Fibroblast of lung (primary cell): ENCODE results near the gene STON1. TPM values are rescaled to one million over a fixed set of nuclear protein-coding genes. Genes with fewer than 3 reads are reported as not detected.

Experiments
- DNase-seq, 2 donors: peaks; one replicate each; pipeline versions ENCODE4 v3.0.0 to v3.0.0-alpha.2; 2010; ENCODE audit warnings: low read depth in 2 of 2
- H2AFZ ChIP-seq: 2 replicates; pipeline ENCODE4 v1.5.1; 2012; ENCODE audit warnings: low read length, control low read depth, inconsistent platforms
- H3K27ac ChIP-seq: 2 replicates; pipeline ENCODE4 v1.5.1; 2011; ENCODE audit warnings: low read length, control low read depth; ENCODE audit not compliant: insufficient read depth
- H3K27me3 ChIP-seq: 2 replicates; pipeline ENCODE4 v1.5.1; 2011; ENCODE audit warnings: mild to moderate bottlenecking, low read length; ENCODE audit not compliant: control insufficient read depth, insufficient read depth
- H3K36me3 ChIP-seq: 2 replicates; pipeline ENCODE4 v1.5.1; 2011; ENCODE audit warnings: low read length; ENCODE audit not compliant: control insufficient read depth, insufficient read depth
- H3K4me1 ChIP-seq: 2 replicates; pipeline ENCODE4 v1.5.1; 2011; ENCODE audit warnings: low read length; ENCODE audit not compliant: control insufficient read depth, insufficient read depth; ENCODE audit errors: extremely low read depth
- H3K4me2 ChIP-seq: 2 replicates; pipeline ENCODE4 v1.5.1; 2011; ENCODE audit warnings: low read length, control low read depth; ENCODE audit not compliant: insufficient read depth; ENCODE audit errors: extremely low read depth
- H3K4me3 ChIP-seq, 4 experiments: fragments of 200-600 bp in 1 of 4; sonication (generic) in 1 of 4; replicated peaks in 1 of 4; 2 replicates each; pipeline ENCODE4 v1.5.1; 2011 to 2016; ENCODE audit warnings: low read length in 4 of 4, low read depth in 3 of 4, mild to moderate bottlenecking in 3 of 4, control low read depth in 2 of 4, inconsistent platforms in 1 of 4, mixed read lengths in 1 of 4; ENCODE audit not compliant: insufficient read depth in 1 of 4; ENCODE audit errors: control extremely low read depth in 1 of 4
- H3K79me2 ChIP-seq: 2 replicates; pipeline ENCODE4 v1.5.1; 2012; ENCODE audit warnings: mild to moderate bottlenecking, low read length, inconsistent platforms; ENCODE audit not compliant: control insufficient read depth, insufficient read depth
- H3K9ac ChIP-seq: 2 replicates; pipeline ENCODE4 v1.5.1; 2011; ENCODE audit warnings: mild to moderate bottlenecking, low read length, control low read depth; ENCODE audit not compliant: insufficient read depth
- H3K9me3 ChIP-seq: 2 replicates; pipeline ENCODE4 v1.5.1; 2012; ENCODE audit warnings: low read depth, low read length; ENCODE audit not compliant: control insufficient read depth, insufficient read depth
- H4K20me1 ChIP-seq: 2 replicates; pipeline ENCODE4 v1.5.1; 2011; ENCODE audit warnings: low read length; ENCODE audit not compliant: control insufficient read depth, insufficient read depth; ENCODE audit errors: extremely low read depth
- CTCF ChIP-seq, 2 donors: IDR thresholded peaks in 1 of 2; conservative IDR thresholded peaks in 1 of 2; 1 replicate in 1 of 2; 2 replicates in 1 of 2; pipeline ENCODE4 v1.5.1; 2011 to 2012; ENCODE audit warnings: low read length in 2 of 2, control low read depth in 1 of 2, inconsistent platforms in 1 of 2, low read depth in 1 of 2, mild to moderate bottlenecking in 1 of 2
- EZH2 ChIP-seq: IDR thresholded peaks from 2 replicates; pipeline ENCODE4 v1.5.1; 2012; ENCODE audit warnings: low read length, control low read depth, mild to moderate bottlenecking; ENCODE audit errors: missing control alignments
- polyA plus RNA-seq, 2 donors: library from polyadenylated mRNA; depleted of rRNA in 1 of 2; stranded (reverse) in 1 of 2; unstranded in 1 of 2; fragments of >200 nt; gene quantifications; 2 replicates each; pipeline ENCODE4 v1.2.1, GENCODE V29; 2011 to 2012; ENCODE audit warnings: missing spikeins in 1 of 2
- total RNA-seq: library from RNA; depleted of rRNA; stranded (reverse); fragments of >200 nt; gene quantifications from 2 replicates; pipeline ENCODE4 v1.2.1, GENCODE V29; 2014

STON1 gene
- total and polyA plus RNA-seq, 2 donors (not counting 1 experiment from before 2014, with no cell fraction given): 11.3 to 16.7 TPM

GRCh38 chr2:48560546-48561209 is 30.7 kb downstream of the STON1 start:
- Histone ChIP-seq H3K9ac (no peak overlapping the region), H3K4me3 (no peak overlapping the region), H3K4me2 (no peak overlapping the region), H4K20me1 (no peaks in the 10 kb centered on the region), H3K79me2 (no peaks in the 10 kb centered on the region), H3K9me3 (no peaks in the 10 kb centered on the region), H2AFZ (no peak overlapping the region), H3K36me3 (no peaks in the 10 kb centered on the region), H3K27ac (no peak overlapping the region), H3K27me3 (no peaks in the 10 kb centered on the region), H3K4me1 (no peaks in the 10 kb centered on the region)
- TF ChIP-seq EZH2: no peak
- no peak for TF ChIP-seq CTCF (conservative IDR thresholded peaks at IDR 0.05 in 1 of 2, IDR thresholded peaks at IDR 0.05 in 1 of 2; ENCODE audit: low read depth in 1 of 2, low read length in 2 of 2)
- no peak for DNase-seq

GRCh38 chr2:48562281-48562680 is 32.3 kb downstream of the STON1 start:
- Histone ChIP-seq H3K27ac (no peak overlapping the region), H3K79me2 (no peaks in the 10 kb centered on the region), H3K4me1 (no peaks in the 10 kb centered on the region), H3K4me3 (no peak overlapping the region), H2AFZ (no peak overlapping the region), H3K4me2 (no peak overlapping the region), H3K9me3 (no peaks in the 10 kb centered on the region), H3K9ac (no peak overlapping the region), H4K20me1 (no peaks in the 10 kb centered on the region), H3K27me3 (no peaks in the 10 kb centered on the region), H3K36me3 (no peaks in the 10 kb centered on the region)
- no peak for TF ChIP-seq EZH2
- no peak for TF ChIP-seq CTCF (conservative IDR thresholded peaks at IDR 0.05 in 1 of 2, IDR thresholded peaks at IDR 0.05 in 1 of 2; ENCODE audit: low read depth in 1 of 2, low read length in 2 of 2)
- DNase-seq: no peak

- peak; percentile 28 to 40 for DNase-seq
- Histone ChIP-seq H3K27me3 (no peaks in the 10 kb centered on the region), H3K4me1 (no peaks in the 10 kb centered on the region), H3K9me3 (no peaks in the 10 kb centered on the region), H4K20me1 (no peaks in the 10 kb centered on the region), H2AFZ (peak overlapping the region; percentile 5), H3K4me3 (no peak overlapping the region), H3K36me3 (no peaks in the 10 kb centered on the region), H3K4me2 (peak overlapping the region; percentile 23), H3K27ac (no peak overlapping the region), H3K79me2 (no peaks in the 10 kb centered on the region), H3K9ac (no peak overlapping the region)
- TF ChIP-seq EZH2 (no peak), CTCF (conservative IDR thresholded peaks at IDR 0.05 in 1 of 2, IDR thresholded peaks at IDR 0.05 in 1 of 2; ENCODE audit: low read depth in 1 of 2, low read length in 2 of 2) (peak; percentile 49 to 58)
These were observed 36.8 kb downstream of the STON1 start for GRCh38 chr2:48566592-48567310.
